ENCODE results near the gene BACE1. TPM values are rescaled to one million over a fixed set of nuclear protein-coding genes. Genes with fewer than 3 reads are reported as not detected.

The BACE1 gene
- total and polyA plus RNA-seq, 2 experiments from 2014 or later, result 2.4 to 7.2 TPM

GRCh38 chr11:117303646-117304315, 12.3 kb downstream of the BACE1 start:
- DNase-seq (ENCODE audit: low spot score) (peak; percentile 49), ATAC-seq (no peak)
- no peak overlapping the region for H3K27ac Mint-ChIP-seq
- H3K36me3 ChIP-seq (ENCODE audit: insufficient read depth), result no peaks in the 10 kb centered on the region
- H3K4me1 Mint-ChIP-seq, result peaks cover 41% of the 10 kb centered on the region
- no peaks in the 10 kb centered on the region for H3K27me3 ChIP-seq (ENCODE audit: insufficient read depth)
- H3K27me3 Mint-ChIP-seq (ENCODE audit: insufficient read depth, low read depth, poor library complexity), result peaks cover 17% of the 10 kb centered on the region
- no peak overlapping the region for H3K27ac ChIP-seq (ENCODE audit: low read depth)
- H3K4me3 ChIP-seq, result no peak overlapping the region
- H3K4me1 ChIP-seq (ENCODE audit: insufficient read depth), result peaks cover 34% of the 10 kb centered on the region
- H3K4me2 ChIP-seq, result peak overlapping the region; percentile 11
- TF ChIP-seq EZH2 (IDR thresholded peaks at IDR 0.05; ENCODE audit: low read depth, unreplicated experiment) (no peak), NANOG (IDR thresholded peaks at IDR 0.05; ENCODE audit: borderline replicate concordance) (no peak), CREB1 (CRISPR knock-in tag; IDR thresholded peaks at IDR 0.05; ENCODE audit: low read depth) (no peak), CTCF (conservative IDR thresholded peaks at IDR 0.05; ENCODE audit: low read depth in 2 of 2) (no peak), EZH2phosphoT487 (IDR thresholded peaks at IDR 0.05; ENCODE audit: unreplicated experiment) (no peak), STAT1 (IDR thresholded peaks at IDR 0.05; ENCODE audit: unreplicated experiment) (no peak), ETS1 (IDR thresholded peaks at IDR 0.05) (no peak), POLR2AphosphoS5 (IDR thresholded peaks at IDR 0.05; ENCODE audit: low read depth) (no peak), ZNF331 (CRISPR knock-in tag; IDR thresholded peaks at IDR 0.05; ENCODE audit: low read depth) (no peak), JUNB (IDR thresholded peaks at IDR 0.05; ENCODE audit: unreplicated experiment) (no peak), ZNF114 (CRISPR knock-in tag; IDR thresholded peaks at IDR 0.05) (no peak)
- TF ChIP-seq, protein P1, sequence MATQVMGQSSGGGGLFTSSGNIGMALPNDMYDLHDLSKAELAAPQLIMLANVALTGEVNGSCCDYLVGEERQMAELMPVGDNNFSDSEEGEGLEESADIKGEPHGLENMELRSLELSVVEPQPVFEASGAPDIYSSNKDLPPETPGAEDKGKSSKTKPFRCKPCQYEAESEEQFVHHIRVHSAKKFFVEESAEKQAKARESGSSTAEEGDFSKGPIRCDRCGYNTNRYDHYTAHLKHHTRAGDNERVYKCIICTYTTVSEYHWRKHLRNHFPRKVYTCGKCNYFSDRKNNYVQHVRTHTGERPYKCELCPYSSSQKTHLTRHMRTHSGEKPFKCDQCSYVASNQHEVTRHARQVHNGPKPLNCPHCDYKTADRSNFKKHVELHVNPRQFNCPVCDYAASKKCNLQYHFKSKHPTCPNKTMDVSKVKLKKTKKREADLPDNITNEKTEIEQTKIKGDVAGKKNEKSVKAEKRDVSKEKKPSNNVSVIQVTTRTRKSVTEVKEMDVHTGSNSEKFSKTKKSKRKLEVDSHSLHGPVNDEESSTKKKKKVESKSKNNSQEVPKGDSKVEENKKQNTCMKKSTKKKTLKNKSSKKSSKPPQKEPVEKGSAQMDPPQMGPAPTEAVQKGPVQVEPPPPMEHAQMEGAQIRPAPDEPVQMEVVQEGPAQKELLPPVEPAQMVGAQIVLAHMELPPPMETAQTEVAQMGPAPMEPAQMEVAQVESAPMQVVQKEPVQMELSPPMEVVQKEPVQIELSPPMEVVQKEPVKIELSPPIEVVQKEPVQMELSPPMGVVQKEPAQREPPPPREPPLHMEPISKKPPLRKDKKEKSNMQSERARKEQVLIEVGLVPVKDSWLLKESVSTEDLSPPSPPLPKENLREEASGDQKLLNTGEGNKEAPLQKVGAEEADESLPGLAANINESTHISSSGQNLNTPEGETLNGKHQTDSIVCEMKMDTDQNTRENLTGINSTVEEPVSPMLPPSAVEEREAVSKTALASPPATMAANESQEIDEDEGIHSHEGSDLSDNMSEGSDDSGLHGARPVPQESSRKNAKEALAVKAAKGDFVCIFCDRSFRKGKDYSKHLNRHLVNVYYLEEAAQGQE (IDR thresholded peaks at IDR 0.05; ENCODE audit: unreplicated experiment), result no peak
- TF ChIP-seq, protein P2, sequence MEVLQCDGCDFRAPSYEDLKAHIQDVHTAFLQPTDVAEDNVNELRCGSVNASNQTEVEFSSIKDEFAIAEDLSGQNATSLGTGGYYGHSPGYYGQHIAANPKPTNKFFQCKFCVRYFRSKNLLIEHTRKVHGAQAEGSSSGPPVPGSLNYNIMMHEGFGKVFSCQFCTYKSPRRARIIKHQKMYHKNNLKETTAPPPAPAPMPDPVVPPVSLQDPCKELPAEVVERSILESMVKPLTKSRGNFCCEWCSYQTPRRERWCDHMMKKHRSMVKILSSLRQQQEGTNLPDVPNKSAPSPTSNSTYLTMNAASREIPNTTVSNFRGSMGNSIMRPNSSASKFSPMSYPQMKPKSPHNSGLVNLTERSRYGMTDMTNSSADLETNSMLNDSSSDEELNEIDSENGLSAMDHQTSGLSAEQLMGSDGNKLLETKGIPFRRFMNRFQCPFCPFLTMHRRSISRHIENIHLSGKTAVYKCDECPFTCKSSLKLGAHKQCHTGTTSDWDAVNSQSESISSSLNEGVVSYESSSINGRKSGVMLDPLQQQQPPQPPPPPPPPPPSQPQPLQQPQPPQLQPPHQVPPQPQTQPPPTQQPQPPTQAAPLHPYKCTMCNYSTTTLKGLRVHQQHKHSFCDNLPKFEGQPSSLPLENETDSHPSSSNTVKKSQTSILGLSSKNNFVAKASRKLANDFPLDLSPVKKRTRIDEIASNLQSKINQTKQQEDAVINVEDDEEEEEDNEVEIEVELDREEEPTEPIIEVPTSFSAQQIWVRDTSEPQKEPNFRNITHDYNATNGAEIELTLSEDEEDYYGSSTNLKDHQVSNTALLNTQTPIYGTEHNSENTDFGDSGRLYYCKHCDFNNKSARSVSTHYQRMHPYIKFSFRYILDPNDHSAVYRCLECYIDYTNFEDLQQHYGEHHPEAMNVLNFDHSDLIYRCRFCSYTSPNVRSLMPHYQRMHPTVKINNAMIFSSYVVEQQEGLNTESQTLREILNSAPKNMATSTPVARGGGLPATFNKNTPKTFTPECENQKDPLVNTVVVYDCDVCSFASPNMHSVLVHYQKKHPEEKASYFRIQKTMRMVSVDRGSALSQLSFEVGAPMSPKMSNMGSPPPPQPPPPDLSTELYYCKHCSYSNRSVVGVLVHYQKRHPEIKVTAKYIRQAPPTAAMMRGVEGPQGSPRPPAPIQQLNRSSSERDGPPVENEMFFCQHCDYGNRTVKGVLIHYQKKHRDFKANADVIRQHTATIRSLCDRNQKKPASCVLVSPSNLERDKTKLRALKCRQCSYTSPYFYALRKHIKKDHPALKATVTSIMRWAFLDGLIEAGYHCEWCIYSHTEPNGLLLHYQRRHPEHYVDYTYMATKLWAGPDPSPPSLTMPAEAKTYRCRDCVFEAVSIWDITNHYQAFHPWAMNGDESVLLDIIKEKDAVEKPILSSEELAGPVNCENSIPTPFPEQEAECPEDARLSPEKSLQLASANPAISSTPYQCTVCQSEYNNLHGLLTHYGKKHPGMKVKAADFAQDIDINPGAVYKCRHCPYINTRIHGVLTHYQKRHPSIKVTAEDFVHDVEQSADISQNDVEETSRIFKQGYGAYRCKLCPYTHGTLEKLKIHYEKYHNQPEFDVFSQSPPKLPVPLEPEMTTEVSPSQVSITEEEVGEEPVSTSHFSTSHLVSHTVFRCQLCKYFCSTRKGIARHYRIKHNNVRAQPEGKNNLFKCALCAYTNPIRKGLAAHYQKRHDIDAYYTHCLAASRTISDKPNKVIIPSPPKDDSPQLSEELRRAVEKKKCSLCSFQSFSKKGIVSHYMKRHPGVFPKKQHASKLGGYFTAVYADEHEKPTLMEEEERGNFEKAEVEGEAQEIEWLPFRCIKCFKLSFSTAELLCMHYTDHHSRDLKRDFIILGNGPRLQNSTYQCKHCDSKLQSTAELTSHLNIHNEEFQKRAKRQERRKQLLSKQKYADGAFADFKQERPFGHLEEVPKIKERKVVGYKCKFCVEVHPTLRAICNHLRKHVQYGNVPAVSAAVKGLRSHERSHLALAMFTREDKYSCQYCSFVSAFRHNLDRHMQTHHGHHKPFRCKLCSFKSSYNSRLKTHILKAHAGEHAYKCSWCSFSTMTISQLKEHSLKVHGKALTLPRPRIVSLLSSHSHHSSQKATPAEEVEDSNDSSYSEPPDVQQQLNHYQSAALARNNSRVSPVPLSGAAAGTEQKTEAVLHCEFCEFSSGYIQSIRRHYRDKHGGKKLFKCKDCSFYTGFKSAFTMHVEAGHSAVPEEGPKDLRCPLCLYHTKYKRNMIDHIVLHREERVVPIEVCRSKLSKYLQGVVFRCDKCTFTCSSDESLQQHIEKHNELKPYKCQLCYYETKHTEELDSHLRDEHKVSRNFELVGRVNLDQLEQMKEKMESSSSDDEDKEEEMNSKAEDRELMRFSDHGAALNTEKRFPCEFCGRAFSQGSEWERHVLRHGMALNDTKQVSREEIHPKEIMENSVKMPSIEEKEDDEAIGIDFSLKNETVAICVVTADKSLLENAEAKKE (CRISPR knock-in tag; IDR thresholded peaks at IDR 0.05), result no peak
- H4K20me1 ChIP-seq (replicated peaks; ENCODE audit: insufficient read depth), result no peaks in the 10 kb centered on the region
- no peaks in the 10 kb centered on the region for H3K9me2 ChIP-seq (ENCODE audit: insufficient read depth)
- H3F3A ChIP-seq (replicated peaks; ENCODE audit: low read depth), result no peaks in the 10 kb centered on the region
- H3K36me3 Mint-ChIP-seq (ENCODE audit: low read depth), result no peaks in the 10 kb centered on the region
- no peaks in the 10 kb centered on the region for H3K79me2 ChIP-seq (replicated peaks; ENCODE audit: insufficient read depth)
- no peaks in the 10 kb centered on the region for H3K9me3 Mint-ChIP-seq
- H3K4me3 Mint-ChIP-seq, result no peak overlapping the region; the same call in 2 of the 3 replicates
- H2AFZ ChIP-seq, result no peak overlapping the region; the same call in 1 of the 2 replicates

Measured in GM23338 (cell line).